Measurements from ENCODE around the gene CSH2. TPM values are rescaled to one million over a fixed set of nuclear protein-coding genes. Genes with fewer than 3 reads are reported as not detected.
"Not testable (repeated sequence)": the region's sequence is repeated elsewhere in the genome, so short reads cannot be mapped to it uniquely, and the experiment has no call there.

Gene CSH2
- total RNA-seq, 1 donor from 2014 or later, result not detected

DNA sequence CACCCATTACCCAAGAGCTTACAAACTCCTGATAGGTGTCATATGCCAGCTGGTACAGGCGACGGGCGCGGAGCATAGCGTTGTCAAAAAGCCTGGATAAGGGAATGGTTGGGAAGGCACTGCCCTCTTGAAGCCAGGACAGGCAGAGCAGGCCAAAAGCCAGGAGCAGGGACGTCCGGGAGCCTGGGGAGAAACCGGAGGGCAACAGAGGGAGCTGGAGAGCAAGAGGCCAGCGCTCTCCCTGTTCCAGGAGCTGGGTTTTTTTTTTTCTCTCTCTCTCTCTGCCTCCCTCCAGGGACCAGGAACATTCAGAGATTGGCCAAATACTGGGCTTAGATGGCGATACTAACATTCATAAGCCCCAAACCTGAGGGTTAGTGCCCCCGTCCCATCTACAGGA is 7.9 kb upstream of the CSH2 start:
- not testable (repeated sequence) for H3K27ac ChIP-seq (ENCODE audit: low read depth, low read length); H3K36me3 ChIP-seq (ENCODE audit: control insufficient read depth in 3 of 3, insufficient read depth in 3 of 3, low read length in 3 of 3); H3K9me3 ChIP-seq (ENCODE audit: control insufficient read depth in 3 of 3, low read length in 3 of 3); H3K27me3 ChIP-seq (ENCODE audit: control insufficient read depth in 3 of 3, insufficient read depth in 3 of 3, low read length in 3 of 3); H3K9ac ChIP-seq (ENCODE audit: low read depth in 1 of 3, low read length in 3 of 3); H3K4me3 ChIP-seq (ENCODE audit: low read length in 3 of 3); H3K4me1 ChIP-seq (ENCODE audit: control insufficient read depth in 3 of 3, insufficient read depth in 3 of 3, low read length in 3 of 3)

- Histone ChIP-seq H3K9ac (ENCODE audit: low read depth in 1 of 3, low read length in 3 of 3) (no peak overlapping the region), H3K4me3 (ENCODE audit: low read length in 3 of 3) (no peak overlapping the region), H3K27ac (ENCODE audit: low read depth, low read length) (no peak overlapping the region), H3K4me1 (ENCODE audit: control insufficient read depth in 3 of 3, insufficient read depth in 3 of 3, low read length in 3 of 3) (peaks cover 0 to 5% (median 0%) of the 10 kb centered on the region in 3 donors), H3K36me3 (ENCODE audit: control insufficient read depth in 3 of 3, insufficient read depth in 3 of 3, low read length in 3 of 3) (no peaks in the 10 kb centered on the region), H3K9me3 (ENCODE audit: control insufficient read depth in 3 of 3, low read length in 3 of 3) (no peaks in the 10 kb centered on the region), H3K27me3 (ENCODE audit: control insufficient read depth in 3 of 3, insufficient read depth in 3 of 3, low read length in 3 of 3) (peaks cover 0 to 4% (median 0%) of the 10 kb centered on the region in 3 donors)
Observed at GRCh38 chr17:63880706-63881105, 7.2 kb upstream of the CSH2 start.

- not testable (repeated sequence) for H3K4me1 ChIP-seq (ENCODE audit: control insufficient read depth in 3 of 3, insufficient read depth in 3 of 3, low read length in 3 of 3); H3K9ac ChIP-seq (ENCODE audit: low read depth in 1 of 3, low read length in 3 of 3); H3K9me3 ChIP-seq (ENCODE audit: control insufficient read depth in 3 of 3, low read length in 3 of 3); H3K4me3 ChIP-seq (ENCODE audit: low read length in 3 of 3); H3K27me3 ChIP-seq (ENCODE audit: control insufficient read depth in 3 of 3, insufficient read depth in 3 of 3, low read length in 3 of 3); H3K36me3 ChIP-seq (ENCODE audit: control insufficient read depth in 3 of 3, insufficient read depth in 3 of 3, low read length in 3 of 3); H3K27ac ChIP-seq (ENCODE audit: low read depth, low read length)
Observed at GRCh38 chr17:63878413-63878812, 4.9 kb upstream of the CSH2 start.

DNA sequence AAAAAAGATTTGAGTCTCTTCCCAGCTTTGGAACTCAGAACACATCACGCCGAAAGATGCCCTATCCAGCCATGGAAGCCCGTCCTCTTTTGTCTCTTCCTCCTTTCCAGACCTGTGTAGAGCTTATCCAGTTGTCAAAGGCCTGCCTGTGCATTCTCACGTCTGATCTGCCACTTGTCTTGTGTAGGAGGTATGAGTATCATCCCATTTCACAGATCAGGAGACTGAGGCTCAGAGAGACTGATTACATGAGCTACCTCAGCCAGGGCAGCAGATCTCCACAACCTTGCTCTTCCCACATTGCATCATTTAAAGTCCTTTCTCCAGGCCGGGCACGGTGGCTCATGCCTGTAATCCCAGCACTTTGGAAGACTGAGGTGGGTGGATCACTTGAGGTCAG is 1.2 kb upstream of the CSH2 start:
- H3K27ac ChIP-seq (ENCODE audit: low read depth, low read length); H3K9me3 ChIP-seq (ENCODE audit: control insufficient read depth in 3 of 3, low read length in 3 of 3); H3K4me1 ChIP-seq (ENCODE audit: control insufficient read depth in 3 of 3, insufficient read depth in 3 of 3, low read length in 3 of 3); H3K27me3 ChIP-seq (ENCODE audit: control insufficient read depth in 3 of 3, insufficient read depth in 3 of 3, low read length in 3 of 3); H3K36me3 ChIP-seq (ENCODE audit: control insufficient read depth in 3 of 3, insufficient read depth in 3 of 3, low read length in 3 of 3); H3K4me3 ChIP-seq (ENCODE audit: low read length in 3 of 3); H3K9ac ChIP-seq (ENCODE audit: low read depth in 1 of 3, low read length in 3 of 3): not testable (repeated sequence)

DNA sequence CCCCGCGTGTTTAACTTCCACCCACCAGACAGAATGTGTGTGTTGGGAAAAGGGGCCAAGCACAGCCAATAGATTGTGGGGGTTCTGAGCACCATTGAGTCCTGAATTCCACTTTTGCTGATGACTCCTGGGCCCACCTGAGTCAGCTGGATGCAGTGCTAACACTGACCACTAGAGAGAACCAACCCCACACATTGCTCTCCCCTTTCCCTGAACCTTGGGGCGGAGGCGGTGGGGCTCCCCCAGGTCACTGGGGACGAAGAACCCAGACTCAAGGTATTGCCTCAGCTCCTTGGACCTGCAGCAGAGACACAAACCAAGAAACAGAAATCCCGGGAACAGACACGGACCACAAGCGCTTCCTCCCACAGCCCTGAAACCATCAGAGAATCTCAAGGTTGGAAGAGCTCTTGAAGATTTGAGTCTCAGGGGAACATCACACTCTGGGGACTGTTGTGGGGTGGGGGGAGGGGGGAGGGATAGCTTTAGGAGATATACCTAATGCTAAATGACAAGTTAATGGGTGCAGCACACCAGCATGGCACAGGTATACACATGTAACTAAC is 667 bp upstream of the CSH2 start:
- H3K4me1 ChIP-seq (ENCODE audit: control insufficient read depth in 3 of 3, insufficient read depth in 3 of 3, low read length in 3 of 3); H3K27ac ChIP-seq (ENCODE audit: low read depth, low read length); H3K9ac ChIP-seq (ENCODE audit: low read depth in 1 of 3, low read length in 3 of 3); H3K36me3 ChIP-seq (ENCODE audit: control insufficient read depth in 3 of 3, insufficient read depth in 3 of 3, low read length in 3 of 3); H3K27me3 ChIP-seq (ENCODE audit: control insufficient read depth in 3 of 3, insufficient read depth in 3 of 3, low read length in 3 of 3); H3K9me3 ChIP-seq (ENCODE audit: control insufficient read depth in 3 of 3, low read length in 3 of 3); H3K4me3 ChIP-seq (ENCODE audit: low read length in 3 of 3): not testable (repeated sequence)

DNA sequence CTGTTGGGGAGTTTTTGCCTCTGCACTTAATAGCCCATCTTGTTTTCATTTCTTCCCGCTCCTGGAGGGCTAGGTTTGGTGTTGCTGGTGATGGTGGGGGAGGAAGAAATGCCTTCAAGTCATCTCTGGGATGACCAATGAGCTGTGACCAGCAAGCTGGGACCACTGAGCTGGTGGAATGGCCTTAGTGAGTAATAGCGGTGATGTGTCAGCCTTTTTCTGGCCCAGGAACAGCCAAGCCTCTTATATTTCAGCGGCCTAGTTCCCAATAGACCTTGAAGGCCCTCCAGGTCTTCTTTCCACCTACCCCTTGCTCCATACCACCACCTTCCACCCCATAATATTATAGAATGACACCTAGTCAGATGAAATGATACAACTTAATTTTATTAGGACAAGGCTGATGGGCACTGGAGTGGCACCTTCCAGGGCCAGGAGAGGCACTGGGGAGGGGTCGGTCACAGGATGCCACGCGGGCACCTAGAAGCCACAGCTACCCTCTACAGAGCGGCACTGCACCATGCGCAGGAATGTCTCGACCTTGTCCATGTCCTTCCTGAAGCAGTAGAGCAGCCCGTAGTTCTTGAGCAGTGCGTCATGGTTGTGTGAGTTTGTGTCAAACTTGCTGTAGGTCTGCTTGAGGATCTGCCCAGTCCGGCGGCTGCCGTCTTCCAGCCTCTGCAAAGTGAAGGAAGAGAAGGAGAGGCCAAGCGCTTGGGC is 1.7 kb downstream of the CSH2 start:
- not testable (repeated sequence) for H3K4me1 ChIP-seq (ENCODE audit: control insufficient read depth in 3 of 3, insufficient read depth in 3 of 3, low read length in 3 of 3); H3K4me3 ChIP-seq (ENCODE audit: low read length in 3 of 3); H3K36me3 ChIP-seq (ENCODE audit: control insufficient read depth in 3 of 3, insufficient read depth in 3 of 3, low read length in 3 of 3); H3K27me3 ChIP-seq (ENCODE audit: control insufficient read depth in 3 of 3, insufficient read depth in 3 of 3, low read length in 3 of 3); H3K9me3 ChIP-seq (ENCODE audit: control insufficient read depth in 3 of 3, low read length in 3 of 3); H3K9ac ChIP-seq (ENCODE audit: low read depth in 1 of 3, low read length in 3 of 3); H3K27ac ChIP-seq (ENCODE audit: low read depth, low read length)

DNA sequence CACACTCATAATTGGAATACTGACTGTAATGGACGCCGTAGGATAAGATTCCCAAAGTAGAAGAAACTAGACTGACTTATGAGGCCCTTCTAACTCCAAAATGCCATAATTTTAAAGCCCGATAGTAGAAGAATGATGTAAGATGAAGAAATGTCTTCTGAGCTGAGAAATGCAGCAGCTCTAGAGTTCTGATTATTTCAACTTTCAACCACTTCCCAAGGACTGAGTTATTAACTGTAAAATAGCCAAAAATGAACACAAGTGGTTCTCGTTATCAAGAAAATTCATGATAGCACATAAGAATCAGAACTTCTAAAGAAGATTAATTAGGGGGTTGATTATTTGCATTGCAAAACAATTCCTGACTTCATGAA is 3.2 kb downstream of the CSH2 start:
- H3K9me3 ChIP-seq (ENCODE audit: control insufficient read depth in 3 of 3, low read length in 3 of 3); H3K4me1 ChIP-seq (ENCODE audit: control insufficient read depth in 3 of 3, insufficient read depth in 3 of 3, low read length in 3 of 3); H3K27ac ChIP-seq (ENCODE audit: low read depth, low read length); H3K36me3 ChIP-seq (ENCODE audit: control insufficient read depth in 3 of 3, insufficient read depth in 3 of 3, low read length in 3 of 3); H3K4me3 ChIP-seq (ENCODE audit: low read length in 3 of 3); H3K27me3 ChIP-seq (ENCODE audit: control insufficient read depth in 3 of 3, insufficient read depth in 3 of 3, low read length in 3 of 3); H3K9ac ChIP-seq (ENCODE audit: low read depth in 1 of 3, low read length in 3 of 3): not testable (repeated sequence)

GRCh38 chr17:63869491-63870291 is 3.8 kb downstream of the CSH2 start:
- H3K4me1 ChIP-seq (ENCODE audit: control insufficient read depth in 3 of 3, insufficient read depth in 3 of 3, low read length in 3 of 3); H3K27me3 ChIP-seq (ENCODE audit: control insufficient read depth in 3 of 3, insufficient read depth in 3 of 3, low read length in 3 of 3); H3K4me3 ChIP-seq (ENCODE audit: low read length in 3 of 3); H3K27ac ChIP-seq (ENCODE audit: low read depth, low read length); H3K9ac ChIP-seq (ENCODE audit: low read depth in 1 of 3, low read length in 3 of 3); H3K36me3 ChIP-seq (ENCODE audit: control insufficient read depth in 3 of 3, insufficient read depth in 3 of 3, low read length in 3 of 3); H3K9me3 ChIP-seq (ENCODE audit: control insufficient read depth in 3 of 3, low read length in 3 of 3): not testable (repeated sequence)

DNA sequence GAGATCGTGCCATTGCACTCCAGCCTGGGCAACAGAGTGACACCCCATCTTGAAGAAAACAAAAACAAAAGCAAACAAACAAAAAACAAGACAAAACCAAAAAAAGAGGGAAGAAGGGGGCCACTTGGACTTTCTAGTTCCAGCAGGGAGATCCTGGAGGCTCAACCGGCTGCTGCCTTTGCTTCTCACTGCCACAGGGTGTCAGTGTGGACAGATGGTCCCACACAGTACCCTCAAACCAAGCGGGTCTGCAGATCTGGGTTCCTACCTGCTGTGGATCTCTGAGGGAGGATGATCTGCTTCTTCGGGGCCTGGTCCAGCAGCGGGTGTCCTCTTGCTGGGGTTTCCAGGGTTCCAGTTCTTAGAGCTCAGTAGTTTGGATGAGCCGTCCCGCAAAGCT is 6.9 kb downstream of the CSH2 start:
- not testable (repeated sequence) for H3K9me3 ChIP-seq (ENCODE audit: control insufficient read depth in 3 of 3, low read length in 3 of 3); H3K4me1 ChIP-seq (ENCODE audit: control insufficient read depth in 3 of 3, insufficient read depth in 3 of 3, low read length in 3 of 3); H3K36me3 ChIP-seq (ENCODE audit: control insufficient read depth in 3 of 3, insufficient read depth in 3 of 3, low read length in 3 of 3); H3K27ac ChIP-seq (ENCODE audit: low read depth, low read length); H3K4me3 ChIP-seq (ENCODE audit: low read length in 3 of 3); H3K27me3 ChIP-seq (ENCODE audit: control insufficient read depth in 3 of 3, insufficient read depth in 3 of 3, low read length in 3 of 3); H3K9ac ChIP-seq (ENCODE audit: low read depth in 1 of 3, low read length in 3 of 3)

GRCh38 chr17:63859257-63859656 is 14.2 kb downstream of the CSH2 start:
- Histone ChIP-seq H3K27me3 (ENCODE audit: control insufficient read depth in 3 of 3, insufficient read depth in 3 of 3, low read length in 3 of 3) (no peaks in the 10 kb centered on the region), H3K9ac (ENCODE audit: low read depth in 1 of 3, low read length in 3 of 3) (no peak overlapping the region), H3K9me3 (ENCODE audit: control insufficient read depth in 3 of 3, low read length in 3 of 3) (no peaks in the 10 kb centered on the region), H3K27ac (ENCODE audit: low read depth, low read length) (no peak overlapping the region), H3K4me3 (ENCODE audit: low read length in 3 of 3) (no peak overlapping the region), H3K4me1 (ENCODE audit: control insufficient read depth in 3 of 3, insufficient read depth in 3 of 3, low read length in 3 of 3) (no peaks in the 10 kb centered on the region), H3K36me3 (ENCODE audit: control insufficient read depth in 3 of 3, insufficient read depth in 3 of 3, low read length in 3 of 3) (no peaks in the 10 kb centered on the region)
